Uterus (tissue), 2 donors: Measurements from ENCODE around the gene COL4A2.

Experiments
- CTCF ChIP-seq, 4 experiments: fragments of 200-600 bp in 2 of 4; fragments of 450-650 bp in 2 of 4; sonication (generic) in 2 of 4; IDR thresholded peaks; one replicate each; pipeline ENCODE4 v1.5.1; 2016 to 2019; ENCODE audit warnings: antibody characterized with exemption in 4 of 4, mild to moderate bottlenecking in 2 of 4, moderate library complexity in 1 of 4
- POLR2A ChIP-seq, 2 donors: fragments of 450-650 bp; IDR thresholded peaks; one replicate each; pipeline ENCODE4 v1.6.1; 2016; ENCODE audit warnings: antibody characterized with exemption in 2 of 2, mild to moderate bottlenecking in 1 of 2, moderate library complexity in 1 of 2

GRCh38 chr13:110407021-110407420, 99.9 kb downstream of the COL4A2 start:
- TF ChIP-seq CTCF (IDR thresholded peaks at IDR 0.05): no peak
- TF ChIP-seq POLR2A (IDR thresholded peaks at IDR 0.05): no peak
